Gastroesophageal sphincter (tissue), 3 donors: ENCODE data around the gene LAMA4.

Experiments
- POLR2A ChIP-seq, 2 donors: fragments of 450-650 bp; IDR thresholded peaks; one replicate each; pipeline ENCODE4 v1.6.1; 2017; ENCODE audit warnings: antibody characterized with exemption in 2 of 2, mild to moderate bottlenecking in 2 of 2, moderate library complexity in 1 of 2
- TF ChIP-seq, protein P1 (sequence below), 4 experiments: fragments of 200-600 bp in 2 of 4; fragments of 450-650 bp in 2 of 4; sonication (generic) in 1 of 4; IDR thresholded peaks; one replicate each; pipeline ENCODE4 v1.5.1; 2017 to 2019; ENCODE audit warnings: antibody characterized with exemption in 4 of 4, mild to moderate bottlenecking in 2 of 4, moderate library complexity in 2 of 4

GRCh38 chr6:112204350-112204706, 50.0 kb downstream of the LAMA4 start:
- TF ChIP-seq, protein P1, sequence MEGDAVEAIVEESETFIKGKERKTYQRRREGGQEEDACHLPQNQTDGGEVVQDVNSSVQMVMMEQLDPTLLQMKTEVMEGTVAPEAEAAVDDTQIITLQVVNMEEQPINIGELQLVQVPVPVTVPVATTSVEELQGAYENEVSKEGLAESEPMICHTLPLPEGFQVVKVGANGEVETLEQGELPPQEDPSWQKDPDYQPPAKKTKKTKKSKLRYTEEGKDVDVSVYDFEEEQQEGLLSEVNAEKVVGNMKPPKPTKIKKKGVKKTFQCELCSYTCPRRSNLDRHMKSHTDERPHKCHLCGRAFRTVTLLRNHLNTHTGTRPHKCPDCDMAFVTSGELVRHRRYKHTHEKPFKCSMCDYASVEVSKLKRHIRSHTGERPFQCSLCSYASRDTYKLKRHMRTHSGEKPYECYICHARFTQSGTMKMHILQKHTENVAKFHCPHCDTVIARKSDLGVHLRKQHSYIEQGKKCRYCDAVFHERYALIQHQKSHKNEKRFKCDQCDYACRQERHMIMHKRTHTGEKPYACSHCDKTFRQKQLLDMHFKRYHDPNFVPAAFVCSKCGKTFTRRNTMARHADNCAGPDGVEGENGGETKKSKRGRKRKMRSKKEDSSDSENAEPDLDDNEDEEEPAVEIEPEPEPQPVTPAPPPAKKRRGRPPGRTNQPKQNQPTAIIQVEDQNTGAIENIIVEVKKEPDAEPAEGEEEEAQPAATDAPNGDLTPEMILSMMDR (IDR thresholded peaks at IDR 0.05) = no peak
- TF ChIP-seq POLR2A (IDR thresholded peaks at IDR 0.05) = no peak
